H1 (cell line): ENCODE results near the gene ALKBH3. TPM values are rescaled to one million over a fixed set of nuclear protein-coding genes. Genes with fewer than 3 reads are reported as not detected.

Source experiments
- BACH1 ChIP-seq: IDR thresholded peaks from 2 replicates; pipeline ENCODE4 v1.6.1; 2012; ENCODE audit warnings: low read length, improper control_type of control experiment
- CHD1 ChIP-seq: IDR thresholded peaks from 2 replicates; pipeline ENCODE4 v1.6.1; 2012; ENCODE audit warnings: low read depth, low read length, improper control_type of control experiment
- CHD2 ChIP-seq: IDR thresholded peaks from 2 replicates; pipeline ENCODE4 v1.6.1; 2012; ENCODE audit warnings: low read length, improper control_type of control experiment
- E2F6 ChIP-seq: IDR thresholded peaks from 2 replicates; pipeline ENCODE4 v1.6.1; 2012; ENCODE audit warnings: inconsistent platforms
- KDM5A ChIP-seq: fragments of 200-600 bp; IDR thresholded peaks from 2 replicates; pipeline ENCODE4 v1.7.1; 2012; ENCODE audit warnings: mild to moderate bottlenecking, low read length, inconsistent platforms, mixed read lengths
- SP2 ChIP-seq: IDR thresholded peaks from 2 replicates; pipeline ENCODE4 v1.6.1; 2012; ENCODE audit warnings: mild to moderate bottlenecking, low read length, inconsistent platforms
- polyA plus RNA-seq, 7 experiments: library from polyadenylated mRNA; depleted of rRNA in 3 of 7; stranded (reverse) in 5 of 7; unstranded in 2 of 7; fragments of >200 nt in 5 of 7; fragments of 200-250 nt in 2 of 7; gene quantifications; 1 replicate in 5 of 7; 2 replicates in 1 of 7; 4 replicates in 1 of 7; pipeline versions ENCODE4 v1.2.1 to v1.2.3, GENCODE V29; 2011 to 2013; ENCODE audit warnings: missing spikeins in 2 of 7, mixed read lengths in 2 of 7
- total RNA-seq: library from RNA; stranded (reverse); fragmentation: NEBNext Ultra II Directional; extraction: Animal tissue kit (Norgen Biotek cat#: 25700); gene quantifications from 2 replicates; pipeline ENCODE4 v1.2.1, GENCODE V29; 2021

The ALKBH3 gene
- total and polyA plus RNA-seq, 2 of the 8 experiments (the other 6 are each of a cell fraction or from before 2014, with no cell fraction given), result 10.5 to 11.4 TPM

- TF ChIP-seq CHD1 (no peak), KDM5A (no peak), BACH1 (no peak), CHD2 (no peak), SP2 (no peak), E2F6 (no peak)
Measured at GRCh38 chr11:43868852-43869567, 11.6 kb upstream of the ALKBH3 start (continued).
